NCI-H526 treated with DMSO at 0.1 percent for 48 hours (cell line): ENCODE measurements around the gene TECPR1.

Experiments used
- DNase-seq: peaks from one replicate; lab custom pipeline; 2025; lab: John Stamatoyannopoulos, UW

The TECPR1 gene

DNA sequence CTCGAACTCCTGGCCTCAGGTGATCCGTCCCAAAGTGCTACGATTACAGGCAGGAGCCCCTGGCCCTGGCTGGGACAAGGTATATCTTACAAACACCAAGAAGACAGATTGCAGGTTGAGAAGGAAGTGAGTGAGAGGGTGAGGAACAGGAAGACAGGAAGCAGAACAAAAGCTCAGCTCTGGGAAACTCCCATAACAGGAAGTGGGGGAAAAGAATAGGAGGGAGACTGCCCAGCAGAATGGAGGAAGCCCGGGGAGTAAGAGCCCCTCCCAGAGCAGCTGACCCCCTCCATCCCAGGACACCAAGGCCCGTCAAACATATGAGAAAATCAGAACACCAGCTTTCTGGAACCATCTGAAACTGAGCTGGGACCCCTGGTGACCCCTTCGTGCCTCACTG is 2.9 kb downstream of the TECPR1 start:
- no peak for DNase-seq

DNA sequence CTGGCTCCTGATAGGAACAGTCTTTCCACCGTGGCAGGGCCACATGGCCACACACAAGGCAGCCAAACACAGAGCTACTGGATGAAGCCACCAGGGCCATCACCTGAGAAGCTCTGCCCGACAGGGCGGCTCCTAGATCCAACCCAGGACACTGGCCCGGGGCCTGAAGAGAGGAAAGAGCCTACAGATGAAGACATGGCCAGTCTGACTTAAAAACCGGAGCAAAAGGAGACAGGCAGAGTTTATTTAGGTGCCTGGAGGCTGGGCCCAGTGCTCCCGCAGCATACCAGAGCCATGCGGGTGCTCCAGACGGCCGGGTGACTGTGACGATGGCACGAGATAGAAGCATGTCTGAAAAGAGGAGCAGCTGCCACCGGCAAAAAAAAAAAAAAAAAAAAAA is 3.9 kb downstream of the TECPR1 start:
- no peak for DNase-seq

DNA sequence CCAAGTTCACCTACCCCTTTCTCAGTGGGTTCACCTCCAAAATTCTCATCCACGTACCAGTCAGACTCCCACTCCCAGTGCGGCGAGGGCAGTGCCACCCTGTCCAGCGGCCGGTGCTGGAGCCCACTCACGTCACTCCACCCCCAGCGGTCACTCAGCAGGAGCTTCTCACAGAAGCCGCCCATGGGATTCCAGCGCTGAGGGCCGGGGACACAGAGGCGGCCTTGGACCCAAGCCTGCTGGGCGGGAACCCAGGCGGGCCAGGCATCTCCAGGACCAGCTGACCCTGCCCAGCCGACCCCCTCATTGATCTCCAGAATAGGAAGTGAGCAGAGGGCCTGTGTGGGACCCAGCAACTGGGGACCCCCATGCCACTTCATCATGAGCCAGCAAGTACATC is 7.2 kb downstream of the TECPR1 start:
- no peak for DNase-seq

DNA sequence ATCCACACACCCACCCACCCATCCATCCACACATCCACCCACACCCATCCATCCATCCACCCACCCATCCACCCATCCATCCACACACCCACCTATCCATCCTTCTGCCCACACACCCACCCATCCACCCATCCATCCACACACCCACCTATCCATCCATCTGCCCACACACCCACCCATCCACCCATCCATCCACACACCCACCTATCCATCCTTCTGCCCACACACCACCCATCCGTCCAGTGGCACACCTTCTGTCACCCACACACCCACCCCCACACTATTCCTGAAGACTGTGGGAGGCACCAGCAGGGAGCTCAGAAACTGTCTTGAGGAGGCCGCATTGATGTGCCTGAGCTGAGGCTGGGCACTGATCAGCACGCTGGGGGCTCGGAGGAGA is 9.1 kb downstream of the TECPR1 start:
- DNase-seq, result no peak

DNA sequence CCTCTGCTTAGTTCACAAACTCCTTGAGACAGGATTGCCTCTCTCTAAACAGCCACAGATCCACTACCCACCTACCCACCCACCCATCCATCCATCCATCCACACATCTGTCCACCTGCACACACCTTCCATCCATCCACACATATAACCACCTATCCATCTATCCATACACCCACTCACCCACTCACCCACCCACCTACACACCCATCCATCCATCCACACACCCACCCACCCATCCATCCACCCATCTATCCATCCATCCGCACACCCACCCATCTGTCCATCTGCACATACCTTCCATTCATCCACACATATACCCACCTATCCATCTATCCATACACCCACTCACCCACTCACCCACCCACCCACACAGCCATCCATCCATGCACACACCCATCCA is 9.7 kb downstream of the TECPR1 start:
- DNase-seq, result no peak

DNA sequence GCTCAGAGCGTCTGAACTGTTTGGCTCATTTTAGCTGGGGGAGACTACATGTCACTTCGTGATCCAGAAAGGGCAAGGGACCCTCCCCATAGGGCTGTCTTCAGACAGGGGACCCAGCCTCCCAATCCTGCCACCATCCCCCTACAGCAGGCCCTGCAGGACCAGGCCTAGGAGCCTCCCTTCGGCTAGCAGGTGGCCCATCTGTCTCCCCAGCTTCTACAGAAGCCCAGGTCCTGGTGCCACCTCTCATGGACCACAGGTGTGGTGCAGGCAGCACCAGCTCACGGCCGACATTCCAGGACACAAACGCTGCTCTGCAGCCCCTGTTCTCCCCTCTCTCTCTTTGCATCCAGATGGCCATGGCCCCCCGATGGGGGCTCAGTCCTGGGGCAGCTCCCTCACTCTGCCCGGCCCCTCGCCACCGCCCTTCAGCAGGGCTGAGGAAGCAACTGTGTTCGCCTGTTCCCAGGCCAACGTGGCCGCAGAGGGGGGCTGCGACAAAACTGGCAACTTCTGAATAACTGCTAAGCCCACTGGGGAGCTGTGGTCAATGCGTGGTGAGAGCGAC is 10.3 kb downstream of the TECPR1 start:
- DNase-seq, result no peak

DNA sequence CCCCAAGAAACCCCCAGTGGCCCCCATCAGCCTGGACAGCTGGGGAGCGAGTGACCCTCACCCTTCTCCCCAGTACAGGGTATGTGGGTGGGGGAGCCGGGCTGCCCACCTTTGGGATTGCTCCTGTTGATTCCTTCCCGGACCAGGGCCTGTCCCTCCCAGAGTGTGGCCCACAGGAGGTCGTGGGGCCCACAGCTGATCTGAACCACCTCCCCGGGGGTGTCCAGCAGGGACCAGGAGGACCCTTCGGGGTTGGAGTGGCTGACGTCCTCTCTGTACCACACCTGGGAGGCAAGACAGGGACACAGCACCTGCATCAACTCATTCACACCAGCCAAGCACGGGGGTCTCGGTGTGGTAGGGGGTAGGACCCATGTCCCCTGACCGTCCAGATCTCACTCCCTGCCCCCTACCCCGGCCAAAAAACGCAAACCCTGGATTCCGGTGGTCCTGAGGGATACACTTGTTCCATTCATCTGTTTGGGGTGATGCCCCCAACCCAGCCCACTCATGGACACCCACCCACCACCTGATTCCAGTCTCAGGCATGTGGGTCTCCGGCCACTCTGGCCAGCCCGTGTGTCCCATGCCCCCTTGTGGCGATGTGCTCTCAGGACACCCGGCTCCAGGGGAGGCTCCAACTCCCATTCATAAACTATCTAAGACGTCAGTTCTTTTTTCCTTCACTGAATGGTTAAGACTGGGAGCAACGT is 10.9 kb downstream of the TECPR1 start:
- DNase-seq, result no peak

DNA sequence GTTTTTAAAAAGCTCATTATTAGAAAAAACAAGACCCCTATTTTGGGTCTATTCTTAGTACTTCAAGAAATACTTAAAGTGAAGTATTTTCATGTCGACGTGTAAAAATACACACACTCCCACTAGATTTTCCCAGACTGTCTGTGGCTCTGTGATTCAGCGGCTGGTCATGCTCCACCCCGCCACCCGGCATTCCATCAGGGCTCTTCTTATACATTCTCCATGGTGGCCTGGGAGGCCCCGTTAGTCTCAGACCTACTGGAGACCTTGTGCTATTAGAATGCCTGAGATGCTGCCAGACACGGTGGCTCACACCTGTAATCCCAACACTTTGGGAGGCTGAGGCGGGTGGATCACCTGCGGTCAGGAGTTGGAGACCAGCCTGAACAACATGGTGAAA is 13.1 kb downstream of the TECPR1 start:
- no peak for DNase-seq

DNA sequence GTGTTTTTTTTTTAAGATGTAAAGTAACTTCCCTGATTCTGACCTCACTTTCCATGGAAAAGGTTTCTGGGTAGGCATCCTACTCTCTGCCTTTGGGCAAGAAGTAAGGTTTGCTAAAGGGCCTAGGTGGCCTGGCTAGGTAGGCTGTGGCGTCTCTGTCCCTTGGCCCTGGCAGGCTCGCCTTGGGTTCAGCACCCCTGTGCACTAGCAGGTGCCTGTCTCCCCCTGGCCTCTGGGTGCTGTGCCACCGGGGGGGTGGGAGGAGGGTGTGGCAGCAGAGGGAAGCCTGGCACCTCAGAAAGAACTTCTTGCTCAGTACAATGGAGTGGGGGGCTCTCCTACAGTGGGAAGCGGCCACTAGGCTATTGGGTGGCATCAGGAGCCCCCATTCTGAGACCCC is 14.0 kb downstream of the TECPR1 start:
- no peak for DNase-seq

DNA sequence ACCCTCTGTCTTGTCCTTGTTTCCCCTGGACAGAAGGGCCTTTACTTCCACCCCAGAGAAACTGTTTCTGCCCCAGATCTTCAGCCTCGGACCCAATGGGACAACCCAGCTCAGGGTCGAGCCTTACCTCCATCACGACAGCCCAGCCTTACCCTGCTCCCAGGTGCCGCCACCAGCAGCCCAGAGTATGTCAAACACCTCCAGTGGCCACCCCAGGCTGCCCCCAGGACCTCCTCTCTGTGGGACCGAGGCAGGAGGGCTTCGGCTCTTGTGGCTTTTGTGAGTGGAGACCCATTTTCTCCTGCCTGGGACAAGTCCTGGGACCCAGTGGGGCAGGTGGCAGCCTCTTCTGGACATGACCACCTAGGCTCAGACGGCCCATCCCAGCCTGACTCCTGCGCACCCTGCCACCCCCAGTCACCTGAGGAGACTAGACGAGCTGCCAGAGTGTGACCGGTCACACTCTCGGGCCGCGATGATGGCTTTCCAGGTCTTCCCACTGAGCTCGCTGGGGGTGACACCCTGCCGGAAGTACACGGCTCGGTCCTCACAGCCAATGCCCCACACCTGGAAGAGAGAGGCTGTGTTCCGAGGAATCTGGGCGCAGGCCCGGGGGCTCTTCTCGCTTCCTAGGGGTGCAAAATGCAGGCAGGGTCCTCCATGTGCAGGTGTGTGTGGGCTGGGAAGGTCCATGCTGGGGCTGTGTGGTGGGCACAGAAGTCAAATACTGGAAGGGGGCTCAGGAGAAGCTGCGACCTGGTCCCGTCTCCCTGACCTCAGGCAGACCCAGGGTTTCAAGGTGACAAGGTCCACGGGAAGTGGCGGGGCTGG is 15.5 kb downstream of the TECPR1 start:
- no peak for DNase-seq

DNA sequence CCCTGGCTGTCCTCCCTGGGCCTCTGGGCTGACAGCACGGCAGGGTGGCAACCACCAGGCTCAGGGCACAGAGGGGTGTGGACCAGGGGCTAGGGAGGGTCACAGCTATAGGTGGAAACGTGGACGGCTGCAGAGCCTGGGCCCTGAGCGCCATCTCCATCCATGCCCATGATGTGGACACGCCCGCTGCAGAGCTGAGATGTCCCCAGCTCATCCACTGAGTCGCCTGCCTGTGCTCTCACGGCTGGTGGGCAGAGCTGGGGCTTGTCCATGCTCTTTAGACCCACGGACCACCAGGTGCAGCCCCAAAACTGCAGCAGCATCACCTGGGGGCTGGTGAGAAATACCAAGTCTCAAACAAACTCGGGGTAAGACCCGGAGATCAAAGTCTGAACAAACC is 16.1 kb downstream of the TECPR1 start:
- DNase-seq, result no peak

DNA sequence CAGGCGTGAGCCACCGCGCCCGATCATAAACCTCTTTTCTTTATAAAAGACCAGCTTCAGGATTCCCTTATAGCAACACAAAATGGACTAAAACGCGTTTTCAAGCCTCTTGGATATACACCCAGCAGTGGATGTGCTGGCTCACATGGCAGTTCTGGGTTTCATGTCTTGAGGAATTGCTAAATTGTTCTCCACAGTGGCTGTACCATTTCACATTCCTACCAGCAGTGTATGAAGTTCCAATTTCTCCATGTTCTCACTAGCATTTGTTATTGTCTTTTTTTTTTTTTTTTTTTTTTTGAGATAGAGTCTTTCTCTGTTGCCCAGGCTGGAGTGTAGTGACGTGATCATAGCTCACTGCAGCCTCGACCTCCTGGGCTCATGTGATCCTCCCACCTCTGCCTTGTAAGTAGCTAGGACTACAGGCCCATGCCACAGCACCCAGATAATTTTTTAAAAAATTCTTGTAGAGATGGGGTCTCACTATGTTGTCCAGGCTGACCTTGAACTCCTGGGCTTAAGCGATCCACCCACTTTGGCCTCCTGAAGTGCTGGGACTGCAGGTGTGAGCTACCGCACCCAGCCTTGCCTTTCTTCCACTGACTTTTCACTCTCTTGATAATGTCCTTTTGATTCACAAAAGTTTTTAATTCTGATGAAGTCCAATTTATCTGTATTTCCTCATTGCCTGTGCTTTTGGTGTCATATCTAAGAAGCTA is 17.4 kb downstream of the TECPR1 start:
- no peak for DNase-seq

DNA sequence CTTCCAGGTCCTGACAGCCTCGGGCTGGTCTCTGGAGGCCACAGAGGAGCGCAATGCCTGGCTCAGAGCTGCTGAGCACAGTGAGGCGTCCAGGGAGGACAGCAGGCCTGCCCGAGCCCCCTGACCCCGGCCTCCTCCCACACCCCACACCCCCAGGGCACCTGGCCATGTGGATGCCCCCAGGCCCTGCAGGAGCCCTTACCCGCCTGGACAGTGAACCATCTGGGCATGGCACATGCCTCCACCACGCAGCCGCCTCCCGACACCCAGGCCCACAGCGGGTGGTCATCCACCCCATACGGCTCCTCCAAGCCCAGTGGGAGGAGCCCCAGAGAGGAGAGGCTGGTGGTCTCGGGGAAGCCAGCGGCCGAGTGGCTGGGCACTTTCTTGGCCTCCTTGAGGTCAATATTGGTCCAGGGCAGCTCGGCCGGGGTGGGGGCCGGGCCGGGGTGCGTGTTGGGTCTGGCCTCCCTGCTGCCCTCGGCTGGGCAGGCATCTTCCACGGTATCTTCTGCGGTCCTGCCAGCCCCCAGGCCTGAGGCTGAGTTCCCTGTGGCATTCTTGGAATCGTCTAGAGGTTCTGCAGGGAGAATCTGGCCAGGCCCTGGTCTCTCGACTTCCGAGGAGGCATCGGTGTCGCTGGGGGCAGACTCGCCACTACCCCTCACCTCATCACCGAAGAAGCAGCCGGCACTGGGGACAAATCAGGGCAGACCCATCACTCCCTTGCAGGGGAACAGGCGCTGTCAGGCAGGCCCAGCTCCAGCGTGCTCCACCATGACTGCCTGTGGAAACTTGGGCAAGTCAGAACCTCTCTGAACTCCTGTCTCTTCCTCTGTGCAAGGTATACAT is 18.6 kb downstream of the TECPR1 start:
- DNase-seq, result no peak

DNA sequence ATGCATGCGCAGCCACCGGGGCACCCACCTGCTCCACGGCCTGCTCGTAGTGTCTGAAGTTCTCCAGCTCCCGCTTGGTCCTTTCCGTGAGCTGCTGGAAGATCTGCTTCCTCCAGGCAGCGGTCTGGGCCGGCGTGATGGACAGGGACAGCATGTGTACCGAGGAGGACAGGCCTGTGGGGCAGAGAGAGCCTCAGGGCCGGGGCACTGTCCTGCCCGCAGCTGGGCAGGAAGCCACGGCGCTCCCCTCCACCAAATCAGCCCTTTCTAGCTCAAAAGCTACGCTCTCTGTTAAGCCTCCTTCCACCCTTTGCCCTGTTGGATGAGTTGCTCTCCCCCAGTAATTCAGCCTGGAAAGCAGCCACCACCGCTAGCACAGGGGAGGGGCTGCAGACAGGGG is 19.2 kb downstream of the TECPR1 start:
- DNase-seq, result no peak

DNA sequence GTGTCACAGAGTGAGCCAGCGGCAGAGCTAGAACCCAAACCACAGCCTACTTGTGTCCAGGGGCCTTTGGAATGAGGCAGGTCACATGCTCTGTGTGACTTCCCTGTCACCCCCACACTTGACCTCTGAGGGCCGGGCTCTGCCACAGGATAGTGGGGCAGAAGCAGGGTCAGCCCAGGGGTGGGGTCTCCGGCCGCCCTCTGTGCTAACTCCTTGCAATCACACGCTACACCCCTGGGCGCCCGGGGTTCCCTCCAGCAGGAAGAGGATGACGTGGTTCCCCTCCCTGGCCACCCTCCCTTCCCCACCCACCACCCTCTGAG is 19.8 kb downstream of the TECPR1 start:
- no peak for DNase-seq

DNA sequence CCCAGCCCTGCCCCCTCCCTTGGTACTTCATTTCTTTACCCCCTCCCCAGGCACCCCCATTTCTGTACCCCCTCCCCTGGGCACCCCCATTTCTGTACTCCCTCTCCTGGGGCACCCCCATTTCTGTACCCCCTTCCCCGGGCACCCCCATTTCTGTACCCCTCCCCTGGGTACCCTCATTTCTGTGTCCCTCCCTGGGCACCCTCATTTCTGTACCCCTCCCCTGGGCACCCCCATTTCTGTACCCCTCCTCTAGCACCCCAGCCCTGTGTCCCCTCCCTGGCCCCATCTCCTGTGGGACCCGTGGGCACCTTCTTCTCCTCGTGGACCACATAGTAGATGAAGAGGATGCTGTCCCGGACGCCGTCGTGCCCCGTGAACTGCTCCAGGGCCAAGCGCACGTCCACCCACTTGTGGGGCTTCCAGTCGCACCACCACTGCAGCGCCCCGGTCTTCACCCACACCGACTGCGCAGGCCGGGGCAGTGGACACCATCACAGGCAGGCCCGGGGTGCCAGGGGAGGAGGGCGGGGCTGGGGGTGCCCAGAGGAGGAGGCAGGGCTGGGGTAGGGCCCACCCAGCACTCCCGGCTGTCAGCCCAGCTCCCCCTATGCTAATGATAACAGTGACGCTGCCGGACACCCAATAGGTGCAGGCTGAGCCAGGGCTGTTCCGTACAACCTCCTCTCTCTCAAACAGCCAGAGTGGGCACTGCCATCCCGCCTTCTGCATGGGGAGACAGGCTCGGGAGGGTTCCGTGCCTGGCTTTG is 20.4 kb downstream of the TECPR1 start:
- no peak for DNase-seq

DNA sequence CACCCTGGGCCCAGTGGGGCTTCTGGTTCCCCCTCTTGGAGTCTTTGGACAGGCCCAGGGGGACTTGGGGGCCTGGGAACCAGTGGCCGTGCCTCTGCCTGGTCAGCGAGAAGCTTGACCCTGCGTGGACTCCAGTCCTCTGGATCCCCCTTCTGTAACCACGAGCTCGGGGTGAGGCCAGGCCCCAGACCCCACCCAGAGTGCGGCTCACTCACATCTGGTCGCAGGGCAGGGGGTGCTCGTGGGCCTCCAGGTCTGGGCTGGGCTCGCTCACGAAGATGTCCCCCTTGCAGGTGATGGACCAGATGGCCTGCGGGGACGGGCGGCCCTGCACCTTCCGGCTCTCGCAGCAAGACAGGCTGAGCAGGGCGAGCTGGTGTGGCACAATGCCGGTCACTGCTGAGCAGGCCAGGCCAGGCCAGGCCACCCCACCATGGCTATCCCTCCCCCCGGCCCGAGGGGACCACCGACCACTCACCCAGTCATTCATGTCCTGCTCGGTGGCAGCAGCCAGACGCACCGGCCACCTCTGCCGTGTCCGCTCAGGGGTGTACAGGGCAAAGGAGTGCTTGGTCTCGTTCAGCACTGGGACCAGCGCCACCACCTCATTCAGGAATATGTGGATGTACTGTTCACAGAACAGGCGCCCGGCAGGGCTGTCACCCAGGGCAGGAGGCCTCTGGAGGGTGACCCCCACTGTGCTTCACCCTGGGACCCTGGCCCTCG is 21.1 kb downstream of the TECPR1 start:
- no peak for DNase-seq

DNA sequence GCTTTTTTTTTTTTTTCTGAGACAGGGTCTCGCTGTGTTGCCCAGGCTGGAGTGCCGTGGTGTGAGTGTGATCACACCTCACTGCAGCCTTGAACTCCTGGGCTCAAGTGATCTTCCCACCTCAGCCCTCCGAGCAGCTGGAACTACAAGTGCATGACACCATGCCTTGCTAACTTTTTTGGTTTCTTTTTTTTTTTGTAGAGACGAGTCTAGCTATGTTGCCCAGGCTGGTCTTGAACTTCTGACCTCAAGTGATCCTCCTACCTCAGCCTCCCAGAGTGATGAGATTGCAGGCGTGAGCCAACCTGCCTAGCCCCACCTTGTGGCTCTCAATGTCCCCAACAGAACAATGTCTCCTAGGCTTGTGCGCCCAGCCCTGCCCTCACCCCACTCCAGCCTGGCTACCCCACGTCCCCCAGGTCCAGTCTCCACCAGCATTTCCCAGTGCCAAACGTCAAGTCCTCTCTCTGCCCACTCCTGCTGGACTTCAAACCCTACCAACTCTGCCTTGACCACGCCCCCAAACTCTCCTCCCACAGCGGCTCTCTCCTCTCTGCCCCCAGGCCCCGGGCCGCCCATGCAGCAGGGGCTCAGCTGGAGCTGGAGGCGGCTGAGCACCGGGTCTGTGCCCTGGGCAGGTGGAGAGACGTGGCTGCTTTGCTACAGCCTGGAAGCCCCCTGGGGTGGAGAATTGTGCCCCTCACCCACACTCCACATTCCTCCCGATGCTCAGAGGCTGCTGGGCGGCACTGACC is 21.9 kb downstream of the TECPR1 start:
- DNase-seq, result no peak

DNA sequence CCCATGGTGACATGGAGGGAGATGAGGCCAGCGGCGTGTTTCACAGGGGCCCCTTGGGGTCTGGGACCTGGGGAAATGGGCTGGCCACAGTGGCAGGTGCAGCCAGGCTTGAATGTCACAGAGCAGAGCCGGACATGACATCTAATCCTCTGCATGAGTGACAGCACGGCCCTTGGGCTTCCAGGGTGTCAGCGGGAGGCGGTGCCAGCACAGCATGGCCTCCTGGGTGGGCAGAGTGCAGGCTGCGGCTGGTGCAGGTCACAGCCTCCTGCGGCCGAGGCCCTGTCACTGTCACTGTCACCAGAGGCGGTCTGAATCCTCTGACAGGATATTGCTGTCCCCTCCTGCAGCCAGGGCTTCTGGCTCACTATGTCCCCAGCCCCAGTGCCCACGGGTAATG is 22.6 kb downstream of the TECPR1 start:
- DNase-seq, result no peak

DNA sequence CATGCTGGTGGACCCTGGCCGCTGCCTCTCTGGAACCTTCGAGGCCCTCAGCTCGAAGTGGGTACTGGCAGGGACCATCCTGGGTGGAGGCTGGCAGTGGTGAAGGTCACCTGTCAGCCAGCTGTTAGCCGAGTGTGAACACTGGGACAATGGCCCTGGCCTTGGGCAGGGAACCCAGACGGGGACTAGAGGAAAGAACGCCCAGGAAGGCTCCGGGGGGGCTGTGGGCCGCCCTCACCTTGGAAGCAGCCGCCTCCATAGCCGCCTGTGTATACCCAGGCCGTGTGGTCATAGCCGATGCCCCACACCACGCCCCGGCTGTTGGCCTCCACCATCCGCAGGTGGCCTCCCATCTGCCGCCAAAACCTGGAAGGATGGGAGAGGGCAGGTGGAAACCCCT is 23.2 kb downstream of the TECPR1 start:
- DNase-seq, result no peak
